ENCODE data around the gene ARFGEF2. TPM values are rescaled to one million over a fixed set of nuclear protein-coding genes. Genes with fewer than 3 reads are reported as not detected.
A peak's percentile ranks its signal among the peaks of the same experiment; 100 is the strongest.

ARFGEF2 gene
- total and polyA plus RNA-seq, 11 donors: 7.5 to 52.7 (median 40.2) TPM

GRCh38 chr20:48924756-48925109 is 3.2 kb downstream of the ARFGEF2 start:
- Histone ChIP-seq H3K27me3 (no peaks in the 10 kb centered on the region), H3K9me3 (no peaks in the 10 kb centered on the region), H3K36me3 (no peaks in the 10 kb centered on the region), H3K27ac (peak overlapping the region in 10 of 12 donors; percentile 53 to 98 (median 94)), H3K4me1 (peaks cover 3 to 75% (median 52%) of the 10 kb centered on the region in 12 donors), H3K4me3 (peak overlapping the region in 5 of 12 donors; percentile 10 to 98 (median 79))
- 50 to 69% (median 50%) methylated on average over 3 of the region's 3 CpGs for WGBS, 4 donors
- intact Hi-C loops (cut with DNase I): no loop called here
- DNase-seq (no peak), ATAC-seq (no peak)
- TF ChIP-seq POLR2A (IDR thresholded peaks at IDR 0.05): no peak
- no peak for TF ChIP-seq CTCF (IDR thresholded peaks at IDR 0.05)

- H3K9me3 ChIP-seq: no peaks in the 10 kb centered on the region
- no peak overlapping the region for H3K4me3 ChIP-seq
- H3K27ac ChIP-seq: peak overlapping the region in 2 of 12 donors; percentile 1 to 22
- peaks cover 4 to 85% (median 62%) of the 10 kb centered on the region in 12 donors for H3K4me1 ChIP-seq
- DNase-seq (no peak), ATAC-seq (no peak)
- intact Hi-C loops (cut with DNase I): no loop called here
- WGBS, 4 donors: 95 to 100% (median 97%) methylated on average over 3 of the region's 3 CpGs
- H3K36me3 ChIP-seq: no peaks in the 10 kb centered on the region
- H3K27me3 ChIP-seq: no peaks in the 10 kb centered on the region
- TF ChIP-seq POLR2A (IDR thresholded peaks at IDR 0.05) (no peak), CTCF (IDR thresholded peaks at IDR 0.05) (no peak)
Observed at GRCh38 chr20:48926267-48926666, 4.8 kb downstream of the ARFGEF2 start.

GRCh38 chr20:48926821-48927220 is 5.3 kb downstream of the ARFGEF2 start:
- intact Hi-C loops (cut with DNase I): no loop called here
- Histone ChIP-seq H3K4me1 (peaks cover 4 to 90% (median 65%) of the 10 kb centered on the region in 12 donors), H3K36me3 (no peaks in the 10 kb centered on the region), H3K4me3 (no peak overlapping the region), H3K27ac (peak overlapping the region in 3 of 12 donors; percentile 1 to 22 (median 6)), H3K27me3 (no peaks in the 10 kb centered on the region), H3K9me3 (no peaks in the 10 kb centered on the region)
- WGBS, 4 donors: 52 to 65% (median 56%) methylated on average over 3 of the region's 3 CpGs
- DNase-seq (no peak), ATAC-seq (no peak)
- TF ChIP-seq POLR2A (IDR thresholded peaks at IDR 0.05) (no peak), CTCF (IDR thresholded peaks at IDR 0.05) (no peak)

GRCh38 chr20:48928832-48929725 is 7.6 kb downstream of the ARFGEF2 start:
- H3K36me3 ChIP-seq: no peaks in the 10 kb centered on the region
- H3K27me3 ChIP-seq: no peaks in the 10 kb centered on the region
- TF ChIP-seq POLR2A (IDR thresholded peaks at IDR 0.05): no peak
- no peak for TF ChIP-seq CTCF (IDR thresholded peaks at IDR 0.05)
- peak overlapping the region; percentile 69 to 96 (median 82) for H3K27ac ChIP-seq
- no peak for DNase-seq
- ATAC-seq: peak; percentile 52 to 76 (median 64)
- H3K9me3 ChIP-seq: no peaks in the 10 kb centered on the region
- peaks cover 4 to 92% (median 55%) of the 10 kb centered on the region in 12 donors for H3K4me1 ChIP-seq
- intact Hi-C loops (cut with DNase I): no loop called here
- 32 to 53% (median 40%) methylated on average over 3 of the region's 3 CpGs for WGBS, 4 donors
- H3K4me3 ChIP-seq: peak overlapping the region in 3 of 12 donors; percentile 13 to 27 (median 19)
